HepG2 (cell line): ENCODE data around the gene CADM1.

Experiments
- FOXM1 ChIP-seq: sonication (generic); formaldehyde crosslinking; IDR thresholded peaks from 2 replicates; pipeline ENCODE4 v1.5.0; 2020; ENCODE audit warnings: missing genetic modification reagents
- MLXIP ChIP-seq: sonication (generic); formaldehyde crosslinking; IDR thresholded peaks from 2 replicates; pipeline ENCODE4 v1.9.0; 2021; ENCODE audit warnings: missing genetic modification reagents, borderline replicate concordance
- NFYB ChIP-seq: sonication (generic); formaldehyde crosslinking; IDR thresholded peaks from 2 replicates; pipeline ENCODE4 v1.4.0; 2020; ENCODE audit warnings: missing genetic modification reagents
- POLR2AphosphoS5 ChIP-seq: IDR thresholded peaks from 2 replicates; pipeline ENCODE4 v1.6.1; 2012; ENCODE audit warnings: low read depth, low read length
- ZFX ChIP-seq: sonication (generic); formaldehyde crosslinking; IDR thresholded peaks from 2 replicates; pipeline ENCODE4 v1.4.0; 2020; ENCODE audit warnings: mild to moderate bottlenecking, low read depth, missing genetic modification reagents, moderate library complexity
- ZMAT5 ChIP-seq: sonication (generic); formaldehyde crosslinking; IDR thresholded peaks from 2 replicates; pipeline ENCODE4 v1.5.0; 2020; ENCODE audit warnings: mild to moderate bottlenecking, low read depth, missing genetic modification reagents, borderline replicate concordance
- ZNF703 ChIP-seq: sonication (generic); formaldehyde crosslinking; IDR thresholded peaks from 2 replicates; pipeline ENCODE4 v1.5.1; 2020; ENCODE audit warnings: missing genetic modification reagents, mild to moderate bottlenecking, moderate library complexity, borderline replicate concordance
- ZNF709 ChIP-seq: sonication (generic); formaldehyde crosslinking; IDR thresholded peaks from 2 replicates; pipeline ENCODE4 v1.5.0; 2020; ENCODE audit warnings: mild to moderate bottlenecking, missing genetic modification reagents
- ZNF737 ChIP-seq: sonication (generic); formaldehyde crosslinking; IDR thresholded peaks from 2 replicates; pipeline ENCODE4 v1.5.0; 2020; ENCODE audit warnings: missing genetic modification reagents, mild to moderate bottlenecking, borderline replicate concordance
- ZNF788 ChIP-seq: sonication (generic); formaldehyde crosslinking; IDR thresholded peaks from 2 replicates; pipeline ENCODE4 v1.5.0; 2020; ENCODE audit warnings: mild to moderate bottlenecking, missing genetic modification reagents, borderline replicate concordance
- TF ChIP-seq, protein P1 (sequence below): sonication (generic); formaldehyde crosslinking; conservative IDR thresholded peaks from 2 replicates; pipeline ENCODE4 v1.8.0; 2022; ENCODE audit warnings: mild to moderate bottlenecking, moderate library complexity, missing genetic modification reagents
- TF ChIP-seq, protein P2 (sequence below): sonication (generic); formaldehyde crosslinking; IDR thresholded peaks from 2 replicates; pipeline ENCODE4 v1.5.0; 2020; ENCODE audit warnings: mild to moderate bottlenecking, missing genetic modification reagents, moderate library complexity
- TF ChIP-seq, protein P3 (sequence below): sonication (generic); formaldehyde crosslinking; IDR thresholded peaks from 2 replicates; pipeline ENCODE4 v1.5.0; 2020; ENCODE audit warnings: missing genetic modification reagents

- TF ChIP-seq ZNF737 (CRISPR knock-in tag) (no peak), FOXM1 (CRISPR knock-in tag) (no peak), MLXIP (no peak), ZNF788 (CRISPR knock-in tag) (no peak), POLR2AphosphoS5 (no peak), ZMAT5 (CRISPR knock-in tag) (no peak), ZNF709 (no peak), ZNF703 (no peak), NFYB (no peak), ZFX (no peak)
- TF ChIP-seq, protein P1, sequence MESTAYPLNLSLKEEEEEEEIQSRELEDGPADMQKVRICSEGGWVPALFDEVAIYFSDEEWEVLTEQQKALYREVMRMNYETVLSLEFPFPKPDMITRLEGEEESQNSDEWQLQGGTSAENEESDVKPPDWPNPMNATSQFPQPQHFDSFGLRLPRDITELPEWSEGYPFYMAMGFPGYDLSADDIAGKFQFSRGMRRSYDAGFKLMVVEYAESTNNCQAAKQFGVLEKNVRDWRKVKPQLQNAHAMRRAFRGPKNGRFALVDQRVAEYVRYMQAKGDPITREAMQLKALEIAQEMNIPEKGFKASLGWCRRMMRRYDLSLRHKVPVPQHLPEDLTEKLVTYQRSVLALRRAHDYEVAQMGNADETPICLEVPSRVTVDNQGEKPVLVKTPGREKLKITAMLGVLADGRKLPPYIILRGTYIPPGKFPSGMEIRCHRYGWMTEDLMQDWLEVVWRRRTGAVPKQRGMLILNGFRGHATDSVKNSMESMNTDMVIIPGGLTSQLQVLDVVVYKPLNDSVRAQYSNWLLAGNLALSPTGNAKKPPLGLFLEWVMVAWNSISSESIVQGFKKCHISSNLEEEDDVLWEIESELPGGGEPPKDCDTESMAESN (CRISPR knock-in tag): no peak
- TF ChIP-seq, protein P2, sequence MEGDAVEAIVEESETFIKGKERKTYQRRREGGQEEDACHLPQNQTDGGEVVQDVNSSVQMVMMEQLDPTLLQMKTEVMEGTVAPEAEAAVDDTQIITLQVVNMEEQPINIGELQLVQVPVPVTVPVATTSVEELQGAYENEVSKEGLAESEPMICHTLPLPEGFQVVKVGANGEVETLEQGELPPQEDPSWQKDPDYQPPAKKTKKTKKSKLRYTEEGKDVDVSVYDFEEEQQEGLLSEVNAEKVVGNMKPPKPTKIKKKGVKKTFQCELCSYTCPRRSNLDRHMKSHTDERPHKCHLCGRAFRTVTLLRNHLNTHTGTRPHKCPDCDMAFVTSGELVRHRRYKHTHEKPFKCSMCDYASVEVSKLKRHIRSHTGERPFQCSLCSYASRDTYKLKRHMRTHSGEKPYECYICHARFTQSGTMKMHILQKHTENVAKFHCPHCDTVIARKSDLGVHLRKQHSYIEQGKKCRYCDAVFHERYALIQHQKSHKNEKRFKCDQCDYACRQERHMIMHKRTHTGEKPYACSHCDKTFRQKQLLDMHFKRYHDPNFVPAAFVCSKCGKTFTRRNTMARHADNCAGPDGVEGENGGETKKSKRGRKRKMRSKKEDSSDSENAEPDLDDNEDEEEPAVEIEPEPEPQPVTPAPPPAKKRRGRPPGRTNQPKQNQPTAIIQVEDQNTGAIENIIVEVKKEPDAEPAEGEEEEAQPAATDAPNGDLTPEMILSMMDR (CRISPR knock-in tag): no peak
- TF ChIP-seq, protein P3, sequence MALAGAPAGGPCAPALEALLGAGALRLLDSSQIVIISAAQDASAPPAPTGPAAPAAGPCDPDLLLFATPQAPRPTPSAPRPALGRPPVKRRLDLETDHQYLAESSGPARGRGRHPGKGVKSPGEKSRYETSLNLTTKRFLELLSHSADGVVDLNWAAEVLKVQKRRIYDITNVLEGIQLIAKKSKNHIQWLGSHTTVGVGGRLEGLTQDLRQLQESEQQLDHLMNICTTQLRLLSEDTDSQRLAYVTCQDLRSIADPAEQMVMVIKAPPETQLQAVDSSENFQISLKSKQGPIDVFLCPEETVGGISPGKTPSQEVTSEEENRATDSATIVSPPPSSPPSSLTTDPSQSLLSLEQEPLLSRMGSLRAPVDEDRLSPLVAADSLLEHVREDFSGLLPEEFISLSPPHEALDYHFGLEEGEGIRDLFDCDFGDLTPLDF (CRISPR knock-in tag): no peak
These were observed 318.3 kb downstream of the CADM1 start for GRCh38 chr11:115185931-115186330.
